ENCODE results near the gene STK33. TPM values are rescaled to one million over a fixed set of nuclear protein-coding genes. Genes with fewer than 3 reads are reported as not detected.

STK33 gene
- total RNA-seq, 8 experiments from 2014 or later = 0.61 to 67.5 (median 16.8) TPM

DNA sequence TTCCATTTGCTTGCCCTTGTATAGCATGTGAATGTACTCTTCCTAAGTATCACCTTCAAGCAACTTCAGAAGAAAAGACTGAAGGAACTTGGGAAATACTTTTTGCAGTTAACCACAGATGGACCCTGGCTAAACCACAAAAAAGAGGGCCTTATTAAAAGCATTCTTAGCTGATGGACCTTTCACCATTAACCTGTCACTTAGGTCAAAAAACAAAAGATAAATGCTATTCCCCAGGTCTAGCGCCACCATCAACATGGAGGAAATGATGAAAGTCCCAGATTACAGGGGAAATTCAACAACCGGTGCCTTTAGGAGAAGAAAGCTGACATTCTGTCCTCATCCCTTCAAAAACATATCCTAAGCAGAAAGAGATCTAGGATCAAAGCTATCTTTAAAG, 29.5 kb downstream of the STK33 start:
- ATAC-seq (replicated peaks in 6 of 8) = no peak

DNA sequence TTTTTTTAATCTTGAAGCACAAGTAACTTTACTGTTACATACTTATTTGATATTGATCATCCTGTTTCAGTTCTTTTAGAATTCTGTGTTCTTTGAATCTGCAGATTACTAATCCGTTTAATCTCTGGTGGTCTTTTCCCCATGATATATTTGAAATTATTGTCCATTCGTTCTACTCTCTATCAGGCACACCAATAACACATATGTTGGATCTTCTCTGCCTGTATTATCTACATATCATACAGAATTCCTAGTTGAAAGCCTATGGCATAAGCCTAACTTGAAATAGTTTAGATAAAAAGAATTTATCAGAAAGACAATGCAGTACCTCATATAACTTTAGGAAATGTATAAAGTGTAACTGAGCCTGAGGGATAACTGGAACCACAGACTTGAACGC, 32.6 kb downstream of the STK33 start:
- WGBS, 10 experiments = 0 to 100% (median 61%) methylated on average over 2 to 3 of the region's 3 CpGs; no CpG with 5 or more reads in 2 of the 10 experiments
- ATAC-seq (replicated peaks in 6 of 8) = no peak
- in situ Hi-C loops (cut with MboI; ENCODE audit: low pct_unique_long_range_greater_than_20kb in 2 of 9, low sequenced_read_pairs in 9 of 9, unreplicated experiment in 9 of 9) = loop anchor here in 7 of 9 experiments (10.0 to 25.0 kb wide), 6 partner anchors 174 to 549 kb away; no protein-coding TSS in a partner anchor
- H3K27ac ChIP-seq = no peak overlapping the region
- H3K4me1 ChIP-seq (replicated peaks in 1 of 2) = no peaks in the 10 kb centered on the region
- no peak overlapping the region for H3K4me3 ChIP-seq

More for the DNA sequence above, 29.5 kb downstream of the STK33 start:
- WGBS, 10 experiments = 0 to 100% (median 89%) methylated on average over 1 to 2 of the region's 2 CpGs; no CpG with 5 or more reads in 1 of the 10 experiments
- H3K4me3 ChIP-seq = no peak overlapping the region
- no peak overlapping the region for H3K27ac ChIP-seq
- H3K4me1 ChIP-seq (replicated peaks in 1 of 2) = no peaks in the 10 kb centered on the region
- in situ Hi-C loops (cut with MboI; ENCODE audit: low pct_unique_long_range_greater_than_20kb in 2 of 9, low sequenced_read_pairs in 9 of 9, unreplicated experiment in 9 of 9) = loop anchor here in 7 of 9 experiments (10.0 to 25.0 kb wide), 6 partner anchors 177 to 552 kb away; no protein-coding TSS in a partner anchor

DNA sequence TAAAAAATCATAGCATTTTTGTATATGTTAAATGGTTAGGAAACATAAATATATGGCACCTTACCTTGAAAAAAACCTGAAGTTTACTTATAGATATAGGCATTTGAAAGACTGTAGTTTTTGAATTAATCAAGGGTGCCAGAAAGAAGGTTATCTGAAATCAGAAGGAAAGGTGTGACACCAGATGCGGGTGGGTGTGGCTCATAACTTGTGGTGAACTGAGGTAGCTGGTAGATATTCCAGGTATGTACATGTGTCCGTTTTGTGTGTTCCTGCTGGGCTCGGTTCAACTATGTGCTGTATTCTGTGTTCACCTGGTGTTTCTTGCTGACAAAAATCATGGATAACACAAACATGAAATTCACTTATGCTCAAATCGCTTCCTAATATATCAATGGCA, 35.6 kb downstream of the STK33 start:
- no peak for ATAC-seq (replicated peaks in 6 of 8)
- no peaks in the 10 kb centered on the region for H3K4me1 ChIP-seq (replicated peaks in 1 of 2)
- WGBS, 10 experiments = 20 to 95% (median 62%) methylated on average over 1 to 4 of the region's 4 CpGs; no CpG with 5 or more reads in 2 of the 10 experiments
- H3K4me3 ChIP-seq = no peak overlapping the region
- no peak overlapping the region for H3K27ac ChIP-seq
- in situ Hi-C loops (cut with MboI; ENCODE audit: low pct_unique_long_range_greater_than_20kb in 2 of 9, low sequenced_read_pairs in 9 of 9, unreplicated experiment in 9 of 9) = loop anchor here in 7 of 9 experiments (25.0 kb wide), 5 partner anchors 171 to 546 kb away; no protein-coding TSS in a partner anchor

GRCh38 chr11:8545698-8546366, 48.2 kb downstream of the STK33 start:
- ATAC-seq (replicated peaks in 6 of 8) = no peak

DNA sequence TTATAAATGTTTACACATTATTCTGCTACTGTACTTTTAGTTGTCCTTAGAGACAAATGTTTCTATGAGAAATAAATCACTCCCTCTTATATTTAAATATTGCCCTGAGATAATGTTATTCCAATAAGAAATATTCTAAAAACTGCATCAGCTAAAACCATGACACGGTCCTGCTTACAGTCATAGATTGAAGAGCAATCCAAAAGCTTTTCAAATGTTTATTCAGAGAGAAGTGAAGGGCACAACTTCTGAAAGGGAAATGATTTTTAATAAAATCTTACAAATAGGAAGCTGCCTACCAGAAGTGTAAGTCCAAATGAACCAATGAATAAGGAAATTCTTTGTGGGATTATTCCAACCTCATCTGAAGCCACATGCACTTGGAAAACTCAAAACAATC, 49.2 kb downstream of the STK33 start:
- Histone ChIP-seq H3K4me1 (replicated peaks in 1 of 2) (no peaks in the 10 kb centered on the region), H3K4me3 (no peak overlapping the region), H3K27ac (no peak overlapping the region)
- in situ Hi-C loops (cut with MboI; ENCODE audit: low pct_unique_long_range_greater_than_20kb in 2 of 9, low sequenced_read_pairs in 9 of 9, unreplicated experiment in 9 of 9) = no loop called here
- ATAC-seq (replicated peaks in 6 of 8) = no peak
- 18 to 100% (median 75%) methylated on average over 1 of the region's 1 CpG; no CpG with 5 or more reads in 3 of the 10 experiments for WGBS, 10 experiments

More at GRCh38 chr11:8545698-8546366, 48.2 kb downstream of the STK33 start:
- Histone ChIP-seq H3K27ac (no peak overlapping the region), H3K4me3 (no peak overlapping the region), H3K4me1 (replicated peaks in 1 of 2) (no peaks in the 10 kb centered on the region)
- 11 to 100% (median 68%) methylated on average over 1 to 4 of the region's 4 CpGs for WGBS, 10 experiments
- in situ Hi-C loops (cut with MboI; ENCODE audit: low pct_unique_long_range_greater_than_20kb in 2 of 9, low sequenced_read_pairs in 9 of 9, unreplicated experiment in 9 of 9) = no loop called here

- H3K27ac ChIP-seq = no peak overlapping the region
- in situ Hi-C loops (cut with MboI; ENCODE audit: low pct_unique_long_range_greater_than_20kb in 2 of 9, low sequenced_read_pairs in 9 of 9, unreplicated experiment in 9 of 9) = no loop called here
- H3K4me3 ChIP-seq = no peak overlapping the region
- peaks cover 0 to 9% of the 10 kb centered on the region in 2 donors for H3K4me1 ChIP-seq (replicated peaks in 1 of 2)
- WGBS, 10 experiments = 0 to 93% (median 41%) methylated on average over 1 of the region's 1 CpG; no CpG with 5 or more reads in 2 of the 10 experiments
- no peak for ATAC-seq (replicated peaks in 6 of 8)
Measured at GRCh38 chr11:8543278-8543677, 50.8 kb downstream of the STK33 start.

- Histone ChIP-seq H3K27ac (no peak overlapping the region), H3K4me3 (no peak overlapping the region), H3K4me1 (replicated peaks in 1 of 2) (peaks cover 0 to 9% of the 10 kb centered on the region in 2 donors)
- in situ Hi-C loops (cut with MboI; ENCODE audit: low pct_unique_long_range_greater_than_20kb in 2 of 9, low sequenced_read_pairs in 9 of 9, unreplicated experiment in 9 of 9) = no loop called here
- 0 to 71% (median 40%) methylated on average over 1 of the region's 1 CpG; no CpG with 5 or more reads in 3 of the 10 experiments for WGBS, 10 experiments
- no peak for ATAC-seq (replicated peaks in 6 of 8)
Measured at GRCh38 chr11:8541448-8541847, 52.6 kb downstream of the STK33 start.

GRCh38 chr11:8533332-8533731, 60.7 kb downstream of the STK33 start:
- no peak for ATAC-seq (replicated peaks in 6 of 8)
- Histone ChIP-seq H3K4me3 (no peak overlapping the region), H3K27ac (no peak overlapping the region), H3K4me1 (replicated peaks in 1 of 2) (no peaks in the 10 kb centered on the region)
- 57 to 100% (median 90%) methylated on average over 1 to 4 of the region's 4 CpGs; no CpG with 5 or more reads in 1 of the 10 experiments for WGBS, 10 experiments
- in situ Hi-C loops (cut with MboI; ENCODE audit: low pct_unique_long_range_greater_than_20kb in 2 of 9, low sequenced_read_pairs in 9 of 9, unreplicated experiment in 9 of 9) = no loop called here

GRCh38 chr11:8532475-8532874, 61.6 kb downstream of the STK33 start:
- whole genome bisulfite sequencing, 10 experiments = 7 to 94% (median 67%) methylated on average over 1 to 2 of the region's 2 CpGs; no CpG with 5 or more reads in 3 of the 10 experiments
- H3K4me1 ChIP-seq (replicated peaks in 1 of 2) = no peaks in the 10 kb centered on the region
- H3K27ac ChIP-seq = no peak overlapping the region
- ATAC-seq (replicated peaks in 6 of 8) = no peak
- no peak overlapping the region for H3K4me3 ChIP-seq
- in situ Hi-C loops (cut with MboI; ENCODE audit: low pct_unique_long_range_greater_than_20kb in 2 of 9, low sequenced_read_pairs in 9 of 9, unreplicated experiment in 9 of 9) = no loop called here

GRCh38 chr11:8531982-8532381, 62.0 kb downstream of the STK33 start:
- Histone ChIP-seq H3K4me1 (replicated peaks in 1 of 2) (no peaks in the 10 kb centered on the region), H3K4me3 (no peak overlapping the region), H3K27ac (no peak overlapping the region)
- WGBS, 10 experiments = 35 to 100% (median 96%) methylated on average over 1 to 2 of the region's 2 CpGs; no CpG with 5 or more reads in 5 of the 10 experiments
- in situ Hi-C loops (cut with MboI; ENCODE audit: low pct_unique_long_range_greater_than_20kb in 2 of 9, low sequenced_read_pairs in 9 of 9, unreplicated experiment in 9 of 9) = no loop called here
- no peak for ATAC-seq (replicated peaks in 6 of 8)

GRCh38 chr11:8531312-8531711, 62.7 kb downstream of the STK33 start:
- no peak for ATAC-seq (replicated peaks in 6 of 8)
- in situ Hi-C loops (cut with MboI; ENCODE audit: low pct_unique_long_range_greater_than_20kb in 2 of 9, low sequenced_read_pairs in 9 of 9, unreplicated experiment in 9 of 9) = no loop called here
- WGBS, 10 experiments = 0 to 100% (median 85%) methylated on average over 1 to 4 of the region's 4 CpGs
- no peak overlapping the region for H3K4me3 ChIP-seq
- H3K27ac ChIP-seq = no peak overlapping the region
- no peaks in the 10 kb centered on the region for H3K4me1 ChIP-seq (replicated peaks in 1 of 2)

GRCh38 chr11:8527939-8528338, 66.1 kb downstream of the STK33 start:
- no peak for ATAC-seq (replicated peaks in 6 of 8)
- in situ Hi-C loops (cut with MboI; ENCODE audit: low pct_unique_long_range_greater_than_20kb in 2 of 9, low sequenced_read_pairs in 9 of 9, unreplicated experiment in 9 of 9) = no loop called here
- WGBS, 10 experiments = 33 to 81% (median 64%) methylated on average over 2 to 3 of the region's 3 CpGs; no CpG with 5 or more reads in 3 of the 10 experiments
- H3K4me3 ChIP-seq = no peak overlapping the region
- H3K27ac ChIP-seq = no peak overlapping the region
- no peaks in the 10 kb centered on the region for H3K4me1 ChIP-seq (replicated peaks in 1 of 2)

DNA sequence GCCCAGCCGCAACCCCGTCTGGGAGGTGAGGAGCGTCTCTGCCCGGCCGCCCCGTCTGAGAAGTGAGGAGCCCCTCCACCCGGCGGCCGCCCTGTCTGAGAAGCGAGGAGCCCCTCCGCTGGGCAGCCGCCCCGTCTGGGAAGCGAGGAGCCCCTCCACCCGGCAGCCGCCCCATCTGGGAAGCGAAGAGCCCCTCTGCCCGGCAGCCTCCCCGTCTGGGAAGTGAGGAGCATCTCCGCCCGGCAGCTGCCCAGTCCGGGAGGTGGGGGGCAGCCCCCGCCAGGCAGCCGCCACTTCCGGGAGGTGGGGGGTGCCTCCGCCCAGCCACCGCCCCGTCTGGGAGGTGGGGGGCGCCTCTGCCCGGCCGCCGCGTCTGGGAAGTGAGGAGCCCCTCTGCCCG, 70.6 kb downstream of the STK33 start:
- in situ Hi-C loops (cut with MboI; ENCODE audit: low pct_unique_long_range_greater_than_20kb in 2 of 9, low sequenced_read_pairs in 9 of 9, unreplicated experiment in 9 of 9) = no loop called here
- no peak overlapping the region for H3K4me3 ChIP-seq
- H3K27ac ChIP-seq = no peak overlapping the region
- H3K4me1 ChIP-seq (replicated peaks in 1 of 2) = no peaks in the 10 kb centered on the region
- ATAC-seq (replicated peaks in 6 of 8) = no peak
- no CpG with 5 or more reads among the region's 34 CpGs for whole genome bisulfite sequencing, 10 experiments

GRCh38 chr11:8512547-8512946, 81.5 kb downstream of the STK33 start:
- ATAC-seq (replicated peaks in 6 of 8) = no peak
- Histone ChIP-seq H3K27ac (no peak overlapping the region), H3K4me1 (replicated peaks in 1 of 2) (no peaks in the 10 kb centered on the region), H3K4me3 (no peak overlapping the region)
- WGBS, 10 experiments = 20 to 100% (median 91%) methylated on average over 2 of the region's 2 CpGs; no CpG with 5 or more reads in 2 of the 10 experiments
- in situ Hi-C loops (cut with MboI; ENCODE audit: low pct_unique_long_range_greater_than_20kb in 2 of 9, low sequenced_read_pairs in 9 of 9, unreplicated experiment in 9 of 9) = no loop called here
